ENCODE results near the gene ZFHX3. TPM values are rescaled to one million over a fixed set of nuclear protein-coding genes. Genes with fewer than 3 reads are reported as not detected.

The ZFHX3 gene
- total and polyA plus RNA-seq, 2 donors (not counting 3 experiments of a cell fraction or from before 2014, with no cell fraction given) = 3.7 to 18.8 TPM

GRCh38 chr16:72913551-72913950 is 134.4 kb downstream of the ZFHX3 start:
- Histone ChIP-seq H3K79me2 (ENCODE audit: control insufficient read depth, insufficient read depth, low read length) (no peaks in the 10 kb centered on the region), H3K27ac (ENCODE audit: insufficient read depth, low read depth, low read length) (no peak overlapping the region), H3K4me1 (ENCODE audit: control insufficient read depth, extremely low read depth, insufficient read depth, low read length) (no peaks in the 10 kb centered on the region), H3K9me1 (replicated peaks; ENCODE audit: control insufficient read depth, extremely low read depth, insufficient read depth, low read length) (no peaks in the 10 kb centered on the region), H3K9ac (replicated peaks; ENCODE audit: extremely low read depth, insufficient read depth, low read length) (no peak overlapping the region), H2AFZ (ENCODE audit: low read depth, low read length) (no peak overlapping the region), H3K9me3 (replicated peaks; ENCODE audit: control insufficient read depth, insufficient read depth, low read length) (no peaks in the 10 kb centered on the region), H3K4me2 (ENCODE audit: insufficient read depth, low read length) (no peak overlapping the region), H3K36me3 (ENCODE audit: control insufficient read depth in 2 of 2, extremely low read depth in 1 of 2, insufficient read depth in 2 of 2, low read length in 2 of 2) (no peaks in the 10 kb centered on the region), H3K4me3 (replicated peaks in 1 of 3; ENCODE audit: insufficient read depth in 1 of 3, low read depth in 1 of 3, low read length in 3 of 3) (no peak overlapping the region), H4K20me1 (replicated peaks; ENCODE audit: control insufficient read depth, extremely low read depth, insufficient read depth, low read length) (no peaks in the 10 kb centered on the region), H3K27me3 (ENCODE audit: control insufficient read depth in 2 of 2, insufficient read depth in 2 of 2, low read length in 2 of 2) (no peaks in the 10 kb centered on the region)
- DNase-seq (ENCODE audit: low read depth, low spot score) (no peak), FAIRE-seq (no peak)
- CTCF ChIA-PET = interaction anchor here (1.3 kb wide), 1 partner anchor 17 kb away, joined by 3 read pairs; no protein-coding TSS in a partner anchor
- dilution Hi-C loops (cut with MboI; ENCODE audit: extremely low pct_ligation_motif_present, low sequenced_read_pairs) = no loop called here
- intact Hi-C loops (cut with micrococcal nuclease) = no loop called here
- TF ChIP-seq EZH2 (IDR thresholded peaks at IDR 0.05; ENCODE audit: borderline replicate concordance, low read depth, low read length, severe bottlenecking) = no peak
- POLR2A ChIA-PET = interaction anchor here (0.8 kb wide), 1 partner anchor 9 kb away, joined by 3 read pairs; no protein-coding TSS in a partner anchor
- BruUV-seq (replicated peaks) = no TSS peak

GRCh38 chr16:72911971-72912370 is 136.0 kb downstream of the ZFHX3 start:
- CTCF ChIA-PET = interaction anchor here (0.6 kb wide), 1 partner anchor 8 kb away, joined by 3 read pairs; no protein-coding TSS in a partner anchor
- FAIRE-seq (no peak), DNase-seq (ENCODE audit: low read depth, low spot score) (no peak)
- H3K4me2 ChIP-seq (ENCODE audit: insufficient read depth, low read length) = no peak overlapping the region
- no peak overlapping the region for H3K9ac ChIP-seq (replicated peaks; ENCODE audit: extremely low read depth, insufficient read depth, low read length)
- H2AFZ ChIP-seq (ENCODE audit: low read depth, low read length) = no peak overlapping the region
- H3K79me2 ChIP-seq (ENCODE audit: control insufficient read depth, insufficient read depth, low read length) = no peaks in the 10 kb centered on the region
- no peak overlapping the region for H3K27ac ChIP-seq (ENCODE audit: insufficient read depth, low read depth, low read length)
- BruUV-seq (replicated peaks) = no TSS peak
- H3K27me3 ChIP-seq (ENCODE audit: control insufficient read depth in 2 of 2, insufficient read depth in 2 of 2, low read length in 2 of 2) = no peaks in the 10 kb centered on the region
- no peaks in the 10 kb centered on the region for H3K9me1 ChIP-seq (replicated peaks; ENCODE audit: control insufficient read depth, extremely low read depth, insufficient read depth, low read length)
- POLR2A ChIA-PET = no interaction called here
- no peaks in the 10 kb centered on the region for H3K9me3 ChIP-seq (replicated peaks; ENCODE audit: control insufficient read depth, insufficient read depth, low read length)
- no peaks in the 10 kb centered on the region for H3K36me3 ChIP-seq (ENCODE audit: control insufficient read depth in 2 of 2, extremely low read depth in 1 of 2, insufficient read depth in 2 of 2, low read length in 2 of 2)
- intact Hi-C loops (cut with micrococcal nuclease) (no loop called here), dilution Hi-C loops (cut with MboI; ENCODE audit: extremely low pct_ligation_motif_present, low sequenced_read_pairs) (no loop called here)
- H3K4me1 ChIP-seq (ENCODE audit: control insufficient read depth, extremely low read depth, insufficient read depth, low read length) = no peaks in the 10 kb centered on the region
- H3K4me3 ChIP-seq (replicated peaks in 1 of 3; ENCODE audit: insufficient read depth in 1 of 3, low read depth in 1 of 3, low read length in 3 of 3) = no peak overlapping the region
- no peak for TF ChIP-seq POLR2AphosphoS5 (IDR thresholded peaks at IDR 0.05; ENCODE audit: insufficient read depth, low read depth, low read length)
- no peak for TF ChIP-seq JUN (IDR thresholded peaks at IDR 0.05; ENCODE audit: borderline replicate concordance, insufficient read depth, insufficient read length, low read depth)
- TF ChIP-seq FOS (IDR thresholded peaks at IDR 0.05; ENCODE audit: borderline replicate concordance, insufficient read depth, low read length) = no peak
- no peak for TF ChIP-seq POLR2A (IDR thresholded peaks at IDR 0.05; ENCODE audit: low read depth, low read length)
- TF ChIP-seq EZH2 (IDR thresholded peaks at IDR 0.05; ENCODE audit: borderline replicate concordance, low read depth, low read length, severe bottlenecking) = no peak
- TF ChIP-seq CTCF (IDR thresholded peaks at IDR 0.05; ENCODE audit: extremely low read depth in 1 of 2, insufficient read depth in 1 of 2, low read depth in 1 of 2, low read length in 2 of 2) = no peak
- TF ChIP-seq GATA2 (IDR thresholded peaks at IDR 0.05; ENCODE audit: insufficient read depth, insufficient read length, low read depth, low read length) = no peak
- H4K20me1 ChIP-seq (replicated peaks; ENCODE audit: control insufficient read depth, extremely low read depth, insufficient read depth, low read length) = no peaks in the 10 kb centered on the region

Data from endothelial cell of umbilical vein (primary cell).